HUES48 (cell line): ENCODE measurements around the gene FIS1.
"Not testable (repeated sequence)": the region's sequence is repeated elsewhere in the genome, so short reads cannot be mapped to it uniquely, and the experiment has no call there.

Experiments used
- H3K27ac ChIP-seq: one replicate; pipeline ENCODE4 v1.7.0; 2013; ENCODE audit warnings: low read depth, low read length, inconsistent platforms
- H3K27me3 ChIP-seq: 2 replicates; pipeline ENCODE4 v1.6.1; 2013; ENCODE audit warnings: mild to moderate bottlenecking, low read length; ENCODE audit not compliant: control insufficient read depth, insufficient read depth
- H3K36me3 ChIP-seq: 2 replicates; pipeline ENCODE4 v1.6.1; 2013; ENCODE audit warnings: low read length; ENCODE audit not compliant: control insufficient read depth, insufficient read depth
- H3K4me1 ChIP-seq: 2 replicates; pipeline ENCODE4 v1.6.1; 2013; ENCODE audit warnings: mild to moderate bottlenecking, low read length; ENCODE audit not compliant: control insufficient read depth, insufficient read depth
- H3K4me3 ChIP-seq: 2 replicates; pipeline ENCODE4 v1.5.1; 2013; ENCODE audit warnings: mild to moderate bottlenecking, low read depth, low read length
- H3K9ac ChIP-seq: 2 replicates; pipeline ENCODE4 v1.6.1; 2013; ENCODE audit warnings: mild to moderate bottlenecking, low read depth, low read length, moderate library complexity
- H3K9me3 ChIP-seq: 2 replicates; pipeline ENCODE4 v1.6.1; 2013; ENCODE audit warnings: low read length; ENCODE audit not compliant: control insufficient read depth, insufficient read depth

The FIS1 gene

DNA sequence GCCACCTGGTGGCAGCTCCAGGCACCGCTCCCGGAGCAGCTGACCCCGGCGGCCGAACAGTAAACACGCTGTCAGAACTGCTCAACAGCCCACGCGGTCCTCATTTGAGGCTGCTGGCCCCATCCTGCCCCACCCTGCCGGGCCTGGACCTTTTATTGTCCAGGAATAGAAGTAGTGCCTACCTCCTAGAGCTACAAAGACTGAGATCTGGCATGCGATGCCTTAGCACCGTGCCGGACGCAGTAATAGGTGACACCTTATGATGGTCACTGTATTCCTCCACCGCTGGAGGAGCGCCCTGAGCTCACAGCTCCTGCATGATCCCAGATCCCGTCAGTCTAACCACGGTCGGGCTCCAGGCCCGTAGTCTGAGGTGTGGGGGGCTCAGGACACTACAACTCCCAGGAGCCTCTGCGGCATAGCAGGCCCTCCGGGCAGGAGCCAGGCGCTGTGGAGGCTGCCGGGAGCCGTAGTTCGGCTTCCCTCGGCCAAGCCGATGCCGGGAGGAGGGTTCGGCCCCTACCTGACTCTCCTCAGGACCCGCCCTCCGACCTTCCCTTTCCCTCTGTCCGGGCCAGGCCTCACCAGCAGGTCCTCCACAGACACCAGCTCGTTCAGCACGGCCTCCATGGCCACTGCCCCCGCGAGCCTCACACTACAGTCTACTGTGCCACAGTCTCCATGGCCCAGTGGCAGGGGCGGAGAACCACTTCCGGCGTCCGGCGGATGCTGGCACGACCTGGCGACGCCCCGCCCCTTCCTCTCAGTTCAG, at the start of gene FIS1:
TSS of gene FIS1 (minus strand) at position 707 of the 772 bp plus-strand sequence. CDS start at position 630, 77 bp downstream.
- Histone ChIP-seq H3K27ac (peak within 1 kb of the TSS; percentile 89), H3K27me3 (no peaks in the 10 kb centered on the region), H3K9me3 (no peaks in the 10 kb centered on the region), H3K9ac (peak within 1 kb of the TSS; percentile 63), H3K36me3 (peaks cover 15% of the 10 kb centered on the region), H3K4me3 (peak within 1 kb of the TSS; percentile 87), H3K4me1 (0 out of 2 replicates have a peak, but pooled peaks cover 4% of the 10 kb centered on the region)

DNA sequence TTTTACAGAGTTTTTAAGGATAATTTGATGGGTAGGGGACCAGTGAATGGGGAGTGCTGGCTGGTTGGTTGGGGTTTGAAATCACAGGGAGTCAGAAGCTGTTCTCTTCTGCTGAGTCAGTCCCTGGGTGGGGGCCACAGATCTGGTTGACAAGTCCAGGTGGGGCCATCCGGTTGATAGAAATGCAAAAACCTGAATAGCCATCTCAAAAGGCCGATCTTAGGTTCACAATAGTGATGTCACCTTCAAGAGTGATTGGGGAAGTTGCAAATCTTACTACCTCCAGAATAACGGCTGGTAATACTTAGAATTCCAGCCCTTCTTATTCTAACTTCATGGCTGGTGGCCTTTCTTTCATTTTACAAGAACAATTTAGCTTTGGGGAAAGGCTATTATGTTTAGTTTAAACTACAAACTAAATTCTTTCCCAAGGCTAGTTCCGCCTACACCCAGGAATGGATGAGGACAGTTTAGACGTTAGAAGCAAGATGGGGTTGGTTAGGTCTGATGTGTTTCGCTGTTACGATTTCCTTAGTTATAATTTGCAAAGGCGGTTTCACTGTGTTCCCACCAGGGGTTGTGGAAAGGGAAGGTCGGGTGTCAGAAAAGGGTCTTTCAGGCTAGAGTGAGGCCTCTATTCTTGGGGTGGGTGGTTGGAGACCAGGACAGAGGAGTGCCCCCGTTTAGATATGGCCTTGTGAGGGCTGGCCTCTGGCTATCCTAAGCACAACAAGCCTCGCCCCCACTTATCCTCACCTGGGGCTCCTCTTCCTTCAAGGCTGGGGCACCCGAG, 49.4 kb upstream of the FIS1 start:
- peak overlapping the region; percentile 33; the same call in 1 of the 2 replicates for H3K4me3 ChIP-seq
- H3K27ac ChIP-seq = peak overlapping the region; percentile 100
- H3K27me3 ChIP-seq = no peaks in the 10 kb centered on the region
- no peaks in the 10 kb centered on the region for H3K36me3 ChIP-seq
- no peaks in the 10 kb centered on the region for H3K9me3 ChIP-seq
- H3K4me1 ChIP-seq = peaks cover 34% of the 10 kb centered on the region
- peak overlapping the region; percentile 72 for H3K9ac ChIP-seq

DNA sequence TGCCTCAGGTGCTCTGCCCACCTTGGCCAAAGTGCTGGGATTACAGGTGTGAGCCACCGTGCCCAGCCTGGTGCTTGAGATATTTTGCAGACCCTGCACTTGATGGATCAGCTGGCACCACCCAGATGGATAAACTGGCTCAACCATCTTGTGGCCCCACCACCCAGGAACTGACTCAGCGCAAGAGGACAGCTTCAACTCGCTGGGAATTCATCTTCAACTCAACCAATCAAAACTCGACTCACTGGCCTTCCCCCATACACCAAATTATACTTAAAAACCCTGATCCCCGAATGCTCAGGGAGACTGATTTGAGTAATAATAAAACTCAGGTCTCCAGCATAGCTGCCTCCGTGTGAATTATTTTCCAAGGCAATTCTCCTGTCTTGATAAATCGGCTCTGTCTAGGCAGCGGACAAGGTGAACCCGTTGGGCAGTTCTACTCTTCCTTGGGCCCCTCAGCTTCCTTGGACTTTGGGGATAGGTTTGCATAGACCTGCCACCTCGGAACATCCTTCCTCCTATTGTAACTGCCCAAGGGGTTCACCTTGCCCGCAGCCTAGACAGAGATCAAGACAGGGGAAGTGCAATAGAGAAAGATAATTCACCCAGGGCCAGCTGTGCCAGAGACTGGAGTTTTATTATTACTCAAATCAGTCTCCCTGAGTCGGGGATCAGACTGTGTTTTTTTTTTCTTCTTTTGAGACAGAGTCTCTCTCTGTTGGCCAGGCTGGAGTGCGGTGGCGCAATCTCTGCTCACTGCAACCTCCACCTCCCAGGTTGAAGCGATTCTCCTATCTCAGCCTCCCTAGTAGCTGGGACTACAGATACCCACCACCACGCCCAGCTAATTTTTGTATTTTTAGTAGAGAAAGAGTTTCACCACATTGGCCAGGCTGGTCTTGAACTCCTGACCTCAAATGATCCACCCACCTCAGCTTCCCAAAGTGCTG, 48.5 kb upstream of the FIS1 start:
- H3K9me3 ChIP-seq, H3K27me3 ChIP-seq, H3K36me3 ChIP-seq: not testable (repeated sequence)
- Histone ChIP-seq H3K4me1 (peaks cover 34% of the 10 kb centered on the region), H3K27ac (peak overlapping the region; percentile 100), H3K4me3 (peak overlapping the region; percentile 34; the same call in 1 of the 2 replicates), H3K9ac (peak overlapping the region; percentile 61)

DNA sequence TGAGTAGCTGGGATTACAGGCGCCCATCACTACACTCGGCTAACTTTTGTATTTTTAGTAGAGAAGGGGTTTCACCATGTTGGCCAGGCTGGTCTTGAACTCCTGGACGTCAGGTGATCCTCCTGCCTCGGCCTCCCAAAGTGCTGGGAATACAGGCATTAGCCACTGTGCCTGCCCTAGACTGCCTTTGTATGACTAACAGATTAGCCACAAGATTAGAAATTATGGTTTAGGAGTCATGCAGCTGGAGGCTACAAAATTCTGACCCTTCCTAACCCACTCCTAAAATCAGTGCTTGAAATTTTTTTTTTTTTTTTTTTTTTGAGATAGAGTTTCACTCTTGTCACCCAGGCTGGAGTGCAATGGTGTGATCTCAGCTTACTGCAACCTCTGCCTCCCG, 47.7 kb upstream of the FIS1 start:
- H3K4me3 ChIP-seq = not testable (repeated sequence)

DNA sequence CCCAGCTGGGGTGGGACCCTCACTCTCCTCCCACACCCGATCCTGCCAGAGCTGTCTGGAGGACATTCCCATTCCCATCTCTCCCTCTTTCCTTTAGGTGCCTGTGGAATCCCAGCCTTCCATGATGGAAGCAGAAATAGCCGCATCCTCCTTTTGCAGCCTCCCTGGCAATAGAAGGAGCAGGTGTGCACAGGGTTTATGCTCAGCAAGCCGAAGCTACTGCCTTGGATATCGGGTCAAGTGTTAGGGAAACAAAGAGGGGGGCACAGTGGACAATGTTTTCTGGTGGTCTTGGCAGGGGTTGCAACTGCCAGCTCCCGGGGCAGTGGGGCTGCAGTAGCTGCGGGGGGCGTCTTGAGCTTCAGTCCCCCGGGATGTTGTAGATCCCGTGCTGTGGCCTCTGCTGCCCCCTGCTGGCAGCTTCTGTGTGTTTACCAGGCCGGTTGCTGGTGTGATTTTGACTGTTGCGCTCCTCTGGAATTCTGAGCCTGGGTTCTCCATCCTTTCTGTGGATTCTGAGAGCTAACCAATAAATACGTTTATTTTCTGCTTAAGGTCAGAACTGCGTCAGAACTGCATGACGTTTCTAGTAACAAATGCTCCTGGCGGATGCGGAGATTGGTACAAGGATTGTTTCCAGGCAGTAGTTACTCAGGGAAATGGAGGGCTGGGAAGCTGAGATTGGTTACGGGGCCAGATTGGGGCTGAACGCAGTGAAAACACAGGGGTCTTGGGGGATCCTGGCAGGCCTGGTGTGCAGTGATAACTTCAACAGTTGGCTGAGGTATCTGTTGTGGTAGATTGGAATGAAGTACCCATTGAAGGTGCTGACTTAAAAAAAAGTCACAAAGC, 45.5 kb upstream of the FIS1 start:
- not testable (repeated sequence) for H3K4me3 ChIP-seq, H3K36me3 ChIP-seq, H3K9me3 ChIP-seq, H3K9ac ChIP-seq, H3K27me3 ChIP-seq
- peak overlapping the region; percentile 68 for H3K27ac ChIP-seq
- H3K4me1 ChIP-seq = peaks cover 31% of the 10 kb centered on the region

More for the DNA sequence above, 47.7 kb upstream of the FIS1 start:
- H3K9me3 ChIP-seq, H3K36me3 ChIP-seq, H3K27me3 ChIP-seq, H3K27ac ChIP-seq, H3K9ac ChIP-seq: not testable (repeated sequence)
- peaks cover 31% of the 10 kb centered on the region for H3K4me1 ChIP-seq

DNA sequence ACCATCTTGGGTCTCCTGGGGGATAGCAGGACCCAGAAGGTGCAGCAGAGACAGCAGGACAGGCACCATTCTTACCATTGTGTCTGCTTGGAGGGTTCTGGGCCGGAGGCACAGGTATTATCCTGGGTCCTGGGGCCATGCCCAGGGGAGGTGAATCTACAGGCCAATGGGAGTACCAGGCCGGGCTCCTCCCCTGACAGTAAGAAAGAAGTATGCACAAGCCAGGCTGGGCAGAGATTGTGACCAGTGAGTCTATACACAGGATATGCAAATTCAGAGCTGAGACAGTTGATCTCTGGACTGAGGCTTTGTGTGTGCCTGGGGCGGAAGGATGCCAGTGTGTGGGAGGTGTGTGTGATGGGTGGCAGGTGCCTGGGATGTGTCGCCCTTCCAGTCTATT, 44.8 kb upstream of the FIS1 start:
- not testable (repeated sequence) for H3K4me3 ChIP-seq, H3K9me3 ChIP-seq, H3K36me3 ChIP-seq, H3K27ac ChIP-seq, H3K27me3 ChIP-seq, H3K9ac ChIP-seq
- peaks cover 25% of the 10 kb centered on the region for H3K4me1 ChIP-seq

DNA sequence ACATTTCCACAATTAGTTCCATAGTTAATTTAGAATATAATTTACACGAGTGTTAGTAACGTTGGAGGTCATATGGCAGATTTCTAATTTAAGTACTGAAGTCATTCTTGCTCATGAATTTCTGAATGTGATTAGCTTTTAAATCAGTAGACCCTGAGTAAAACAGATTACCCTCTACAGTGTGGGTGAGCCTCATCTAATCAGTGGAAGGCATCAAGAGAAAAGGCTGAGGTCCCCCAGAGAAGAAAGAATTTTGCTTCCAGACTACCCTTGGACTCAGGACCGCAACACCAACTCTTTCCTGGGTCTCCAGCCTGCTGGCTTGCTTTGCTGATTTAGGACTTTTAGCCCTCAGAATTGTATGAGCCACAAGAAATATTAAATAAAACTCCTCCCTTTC, 43.6 kb upstream of the FIS1 start:
- no peaks in the 10 kb centered on the region for H3K36me3 ChIP-seq
- no peak overlapping the region for H3K27ac ChIP-seq
- H3K4me1 ChIP-seq = peaks cover 16% of the 10 kb centered on the region
- no peaks in the 10 kb centered on the region for H3K27me3 ChIP-seq
- H3K4me3 ChIP-seq = no peak overlapping the region
- no peak overlapping the region for H3K9ac ChIP-seq
- no peaks in the 10 kb centered on the region for H3K9me3 ChIP-seq

DNA sequence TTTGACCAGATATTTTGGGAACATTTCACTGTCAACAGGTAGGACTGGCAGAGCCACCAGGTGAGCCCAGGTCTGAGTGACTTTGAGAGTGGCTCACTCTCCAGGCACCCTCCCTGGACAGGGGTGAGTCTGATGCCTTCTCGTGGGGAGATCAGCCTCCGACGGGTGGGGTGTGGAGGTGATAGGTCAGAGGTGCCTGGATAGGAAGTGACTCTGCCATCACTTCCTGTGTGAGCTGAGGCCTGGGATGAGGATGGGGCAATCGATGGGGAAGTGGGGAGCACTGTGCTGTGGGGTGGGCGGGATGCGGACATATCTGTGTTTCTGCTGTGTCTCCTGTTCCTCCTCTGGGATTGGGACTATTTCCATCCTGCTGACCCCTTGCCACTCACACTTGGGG, 42.2 kb upstream of the FIS1 start:
- H3K36me3 ChIP-seq = no peaks in the 10 kb centered on the region
- no peak overlapping the region for H3K4me3 ChIP-seq
- peaks cover 9% of the 10 kb centered on the region for H3K4me1 ChIP-seq
- no peak overlapping the region for H3K9ac ChIP-seq
- no peaks in the 10 kb centered on the region for H3K9me3 ChIP-seq
- no peak overlapping the region for H3K27ac ChIP-seq
- H3K27me3 ChIP-seq = no peaks in the 10 kb centered on the region

DNA sequence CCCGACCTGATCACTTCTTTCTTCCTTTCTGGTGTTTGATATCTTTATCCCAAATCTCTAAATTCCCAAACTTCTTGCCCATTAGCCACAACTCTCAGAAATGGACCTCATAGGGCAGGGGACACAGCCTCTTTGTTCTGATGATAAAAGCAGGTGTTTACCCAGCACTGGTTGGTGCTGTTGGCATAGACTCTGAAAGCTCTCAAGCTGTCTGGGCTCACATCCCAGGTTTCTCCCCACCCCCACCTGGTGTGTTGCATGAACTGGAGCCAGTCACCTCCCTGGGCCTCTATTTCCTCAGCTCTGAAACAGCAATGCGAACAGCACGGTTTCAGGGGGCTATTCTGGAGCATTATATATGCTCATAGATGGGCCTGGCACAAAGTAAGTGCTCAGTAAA, 41.0 kb upstream of the FIS1 start:
- not testable (repeated sequence) for H3K4me1 ChIP-seq, H3K9ac ChIP-seq, H3K4me3 ChIP-seq, H3K27ac ChIP-seq, H3K9me3 ChIP-seq, H3K36me3 ChIP-seq, H3K27me3 ChIP-seq

DNA sequence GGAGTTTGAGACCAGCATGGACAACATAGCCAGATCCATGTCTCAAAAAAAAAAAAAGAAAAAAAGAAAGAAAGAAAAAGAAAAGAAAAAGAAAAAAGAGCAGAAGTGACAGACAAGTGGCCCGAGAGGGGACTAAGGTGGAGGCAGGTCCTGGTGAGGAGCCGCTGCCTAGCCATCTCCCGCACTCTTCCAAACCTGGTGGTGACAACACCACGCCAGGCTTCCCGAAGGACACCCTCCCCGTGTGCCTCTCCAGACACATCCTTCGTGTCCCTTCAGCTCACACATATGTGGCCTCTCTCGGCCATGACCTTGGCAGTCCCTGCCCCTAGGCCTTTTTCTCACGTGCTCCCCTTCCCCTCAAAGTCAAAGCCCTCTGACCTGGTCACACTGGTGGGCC, 40.3 kb upstream of the FIS1 start:
- Histone ChIP-seq H3K36me3 (no peaks in the 10 kb centered on the region), H3K27me3 (no peaks in the 10 kb centered on the region), H3K4me3 (no peak overlapping the region), H3K9ac (no peak overlapping the region), H3K27ac (no peak overlapping the region), H3K4me1 (peaks cover 5% of the 10 kb centered on the region), H3K9me3 (no peaks in the 10 kb centered on the region)
